GM21515 (cell line): Measurements from ENCODE around the gene TAF4.
"Not testable (repeated sequence)": the region's sequence is repeated elsewhere in the genome, so short reads cannot be mapped to it uniquely, and the experiment has no call there.

Experiments used
- ATAC-seq: cut with Tn5 transposase; IDR thresholded peaks from one replicate; pipeline ENCODE4 v1.9.1; 2021; ENCODE audit not compliant: unreplicated experiment

TAF4 gene

DNA sequence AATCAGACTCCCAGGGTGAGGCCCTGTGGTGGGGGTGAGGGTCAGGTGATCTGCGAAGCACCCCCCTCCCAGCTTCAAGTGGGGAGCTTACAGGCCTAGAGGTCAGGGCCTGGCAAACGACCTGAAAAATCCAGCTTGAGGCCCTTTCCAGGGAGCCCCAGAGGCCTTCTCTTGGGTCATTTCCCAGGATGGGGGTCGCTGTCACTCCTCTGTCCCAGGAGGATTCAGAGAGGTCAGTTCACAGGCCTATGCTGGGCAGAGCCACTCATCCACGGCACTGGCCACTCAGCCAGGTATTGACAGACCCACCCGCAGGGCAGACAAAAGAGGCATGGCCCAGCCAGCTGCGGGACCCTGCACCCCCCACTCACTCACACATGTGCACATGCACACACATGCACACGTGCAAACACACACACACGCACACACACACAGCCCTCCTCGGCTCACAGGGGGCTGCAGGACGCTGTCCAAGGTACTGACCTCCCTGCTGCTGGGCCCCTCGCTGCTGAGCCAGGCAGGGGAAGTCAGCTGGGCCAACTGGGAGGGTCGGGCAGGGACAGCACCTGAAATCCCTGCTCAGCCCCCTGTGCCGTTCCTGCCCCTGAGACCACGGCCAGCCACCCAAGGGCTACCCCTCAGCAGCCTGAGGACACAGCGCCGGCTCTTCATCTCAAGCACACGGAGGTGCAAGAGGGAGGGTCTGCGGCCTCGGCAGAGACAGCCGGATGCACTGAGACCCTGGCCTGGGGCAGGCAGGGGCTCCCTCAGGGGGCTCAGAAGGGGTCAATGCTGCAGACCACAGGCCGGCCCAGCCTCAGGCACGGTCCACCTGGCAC is 113.8 kb downstream of the TAF4 start:
- ATAC-seq = no peak

DNA sequence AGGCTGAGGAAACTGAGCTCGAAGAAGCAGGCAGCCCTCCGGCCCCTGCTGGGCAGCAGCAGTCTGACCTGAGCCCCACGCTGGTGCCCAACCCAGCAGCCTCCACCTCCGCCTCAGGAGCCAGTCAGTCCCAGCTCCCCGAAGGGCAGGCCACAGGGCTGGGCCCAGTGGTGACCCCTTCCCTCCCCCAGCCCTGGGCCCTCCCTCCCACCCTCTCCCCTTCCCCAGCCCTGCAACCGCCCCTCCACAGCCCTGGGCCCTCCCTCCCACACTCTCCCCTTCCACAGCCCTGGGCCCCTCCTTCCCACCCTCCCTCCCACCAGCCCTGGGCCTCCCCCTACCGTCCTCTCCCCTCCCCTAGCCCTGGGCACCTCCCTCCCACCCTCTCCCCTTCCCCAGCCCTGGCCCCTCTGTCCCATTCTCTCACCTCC is 115.0 kb downstream of the TAF4 start:
- no peak for ATAC-seq

DNA sequence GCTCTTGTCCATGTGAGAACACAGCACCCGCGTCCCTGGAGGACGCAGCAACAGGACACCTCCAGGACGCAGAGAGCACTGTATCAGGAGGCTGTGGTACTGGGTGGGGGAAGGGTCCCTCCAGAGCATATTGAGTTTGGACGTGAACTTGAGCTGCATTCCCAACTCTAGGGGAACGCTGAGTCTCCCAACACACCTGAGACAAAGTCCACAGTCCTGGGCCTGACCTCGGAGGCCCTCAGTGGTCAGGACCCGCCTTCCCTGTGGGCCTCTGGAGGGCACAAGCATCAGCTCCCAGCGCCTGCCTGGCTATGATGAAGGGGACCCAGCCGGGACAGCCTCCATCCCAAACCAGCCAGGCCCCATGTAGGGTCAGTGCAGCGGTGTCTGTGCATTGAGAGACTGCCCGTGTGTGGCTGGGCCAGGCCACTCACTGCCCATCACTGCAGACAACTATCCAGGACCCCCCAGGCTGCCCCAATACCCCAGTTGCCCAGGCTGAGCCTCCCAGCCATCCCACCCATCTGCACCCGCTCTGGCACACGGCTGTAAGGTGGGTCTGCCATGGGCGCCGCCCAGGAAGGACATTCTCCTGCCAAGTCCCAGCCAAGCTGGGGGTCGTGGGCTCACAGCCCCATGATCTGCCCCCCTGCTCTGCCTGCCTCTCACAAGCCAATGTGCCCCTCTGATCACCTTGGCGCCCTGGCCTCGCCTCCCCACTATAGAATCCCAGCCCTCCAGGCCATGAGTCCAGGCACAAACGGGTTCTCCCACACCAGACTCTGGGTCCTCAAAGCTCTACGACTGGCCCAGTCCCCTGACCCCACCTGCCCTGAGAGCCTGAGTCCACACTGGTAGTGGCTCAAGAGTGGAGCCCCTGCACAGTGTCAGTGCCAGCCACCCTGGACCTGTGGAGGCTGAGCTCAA is 115.7 kb downstream of the TAF4 start:
- ATAC-seq = no peak

DNA sequence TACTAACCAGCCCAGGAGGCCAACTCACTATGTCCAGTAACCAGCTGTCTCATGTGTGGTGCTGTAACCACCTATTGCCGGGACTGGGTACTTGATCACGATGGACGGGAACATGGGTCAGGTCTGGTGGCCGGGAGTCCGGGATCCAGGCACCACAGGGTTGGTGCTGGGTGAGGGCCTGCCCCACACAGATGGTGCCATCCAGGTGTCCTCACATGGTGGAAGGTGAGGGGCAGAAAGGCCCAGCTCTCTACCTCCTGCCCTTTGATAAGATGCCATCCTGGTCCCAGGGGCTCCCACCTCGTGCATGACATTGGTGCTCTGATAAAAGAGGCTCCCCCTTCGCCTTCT is 116.3 kb downstream of the TAF4 start:
- no peak for ATAC-seq

- no peak for ATAC-seq
Measured at GRCh38 chr20:61948586-61949362, 116.9 kb downstream of the TAF4 start.

DNA sequence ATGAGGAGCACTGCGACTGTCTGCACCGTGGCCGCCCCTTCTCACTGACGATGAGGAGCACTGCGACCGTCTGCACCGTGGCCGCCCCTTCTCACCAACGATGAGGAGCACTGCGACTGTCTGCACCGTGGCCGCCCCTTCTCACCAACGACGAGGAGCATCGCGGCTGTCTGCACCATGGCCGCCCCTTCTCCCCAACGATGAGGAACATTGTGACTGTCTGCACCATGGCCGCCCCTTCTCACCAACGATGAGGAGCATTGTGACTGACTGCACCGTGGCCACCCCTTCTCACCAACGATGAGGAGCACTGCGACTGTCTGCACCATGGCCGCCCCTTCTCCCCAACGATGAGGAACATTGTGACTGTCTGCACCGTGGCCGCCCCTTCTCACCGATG is 117.6 kb downstream of the TAF4 start:
- not testable (repeated sequence) for ATAC-seq

DNA sequence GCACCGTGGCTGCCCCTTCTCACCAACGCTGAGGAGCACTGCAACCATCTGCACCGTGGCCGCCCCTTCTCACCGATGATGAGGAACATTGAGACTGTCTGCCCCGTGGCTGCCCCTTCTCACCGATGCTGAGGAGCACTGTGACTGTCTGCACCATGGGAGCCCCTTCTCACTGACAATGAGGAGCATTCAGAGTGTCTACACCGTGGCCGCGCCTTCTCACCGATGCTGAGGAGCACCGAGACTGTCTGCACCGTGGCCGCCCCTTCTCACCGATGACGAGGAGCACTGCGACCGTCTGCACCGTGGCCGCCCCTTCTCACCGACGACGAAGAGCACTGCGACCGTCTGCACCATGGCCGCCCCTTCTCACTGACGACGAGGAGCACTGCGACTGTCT is 120.2 kb downstream of the TAF4 start:
- not testable (repeated sequence) for ATAC-seq

- ATAC-seq = not testable (repeated sequence)
Measured at GRCh38 chr20:61944967-61945366, 120.7 kb downstream of the TAF4 start.

GRCh38 chr20:61942526-61942925 is 123.2 kb downstream of the TAF4 start:
- no peak for ATAC-seq

GRCh38 chr20:61941721-61942405 is 123.8 kb downstream of the TAF4 start:
- no peak for ATAC-seq

GRCh38 chr20:61940976-61941720 is 124.5 kb downstream of the TAF4 start:
- ATAC-seq = no peak

- no peak for ATAC-seq
Measured at GRCh38 chr20:61940491-61940890, 125.2 kb downstream of the TAF4 start.

DNA sequence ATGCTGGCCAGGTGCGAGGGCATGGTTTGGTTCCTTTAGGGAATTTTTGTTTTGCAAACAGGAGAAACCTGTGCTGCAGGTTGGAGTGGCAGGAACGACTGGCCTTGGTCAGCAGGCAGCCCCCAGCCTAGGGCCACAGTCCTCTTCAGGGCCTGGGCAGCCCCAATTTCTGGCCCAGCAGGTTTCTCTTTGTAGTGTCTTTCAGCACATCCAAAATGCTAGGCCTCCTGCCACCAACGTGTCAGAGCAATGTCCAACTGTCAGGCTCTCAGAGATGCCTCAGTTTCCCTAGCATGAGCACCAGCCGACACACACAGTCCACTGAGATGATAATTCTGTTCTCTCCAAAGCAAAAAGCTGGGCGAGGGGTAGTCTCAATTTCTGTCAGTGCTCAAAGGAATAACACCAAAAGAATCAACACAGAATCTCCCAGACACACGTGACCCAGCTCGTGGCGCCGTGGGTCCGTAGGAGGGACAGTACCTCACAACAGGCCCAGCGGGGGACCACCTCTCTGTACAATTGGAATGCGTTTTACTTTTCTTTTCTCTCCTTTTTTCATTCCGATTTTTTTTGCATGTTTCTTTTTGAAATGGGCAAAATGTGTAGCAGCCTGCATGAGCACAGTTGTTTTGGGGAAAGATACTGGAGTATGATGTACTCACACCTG is 125.9 kb downstream of the TAF4 start:
- no peak for ATAC-seq

GRCh38 chr20:61938839-61939690 is 126.6 kb downstream of the TAF4 start:
- ATAC-seq = no peak

- ATAC-seq = no peak
Measured at GRCh38 chr20:61937963-61938838, 127.5 kb downstream of the TAF4 start.

DNA sequence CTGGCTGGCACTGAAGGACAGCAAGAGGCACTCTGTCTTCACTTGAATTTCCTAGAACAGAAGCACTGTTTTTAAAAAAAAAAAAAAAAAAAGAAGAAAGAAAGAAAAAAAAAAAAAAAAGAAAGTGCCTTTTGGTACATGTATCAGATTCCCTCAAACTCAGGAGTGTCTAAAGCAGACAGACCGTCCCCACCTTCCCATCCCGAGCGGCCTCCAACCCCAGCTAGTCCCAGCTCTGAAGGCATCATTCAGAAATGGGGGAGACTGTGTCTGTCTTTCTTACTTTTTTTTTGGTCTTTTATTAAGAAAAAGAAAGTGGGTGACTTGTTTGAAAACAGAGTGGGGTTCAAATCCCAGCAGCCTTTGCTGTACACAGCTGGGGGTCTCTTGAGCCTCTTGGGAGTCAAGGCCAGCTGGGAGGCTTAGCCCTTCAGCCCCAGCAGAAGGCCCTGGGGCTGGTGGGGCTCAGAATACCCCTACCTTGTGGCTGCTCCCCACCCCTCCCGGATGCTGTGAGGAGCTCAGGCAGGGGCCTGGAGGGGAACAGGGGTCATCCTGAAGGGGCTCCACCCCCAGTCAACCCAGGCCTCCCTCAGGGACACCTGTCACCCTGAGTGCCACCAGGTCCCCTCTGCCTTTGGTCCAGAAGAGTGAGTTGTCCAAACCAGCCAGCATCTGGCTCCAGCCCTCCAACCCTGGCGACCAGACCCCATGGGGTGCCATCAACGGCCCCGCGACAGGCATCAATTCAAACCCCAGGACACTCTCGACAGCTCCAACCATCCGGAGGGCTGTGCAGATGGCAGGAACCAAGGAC is 128.3 kb downstream of the TAF4 start:
- ATAC-seq = no peak

GRCh38 chr20:61936701-61937131 is 129.0 kb downstream of the TAF4 start:
- ATAC-seq = no peak
